Measurements from ENCODE around the gene CNOT11.

- TF ChIP-seq CTCF (IDR thresholded peaks at IDR 0.05; ENCODE audit: low read depth, low read length) (no peak), EZH2phosphoT487 (IDR thresholded peaks at IDR 0.05; ENCODE audit: low read depth) (no peak)
Measured at GRCh38 chr2:101274142-101274541, 21.5 kb downstream of the CNOT11 start.
